Activated effector memory CD4-positive, alpha-beta T cell treated with anti-CD3 and anti-CD28 coated beads, Interleukin-2, amount 50 U/mL, for 16 hours (primary cell): Measurements from ENCODE around the gene FOXP4.
"Not testable (repeated sequence)": the region's sequence is repeated elsewhere in the genome, so short reads cannot be mapped to it uniquely, and the experiment has no call there.

Source experiments
- DNase-seq: peaks from one replicate; pipeline ENCODE4 v3.0.0-alpha.2; 2020

The FOXP4 gene

GRCh38 chr6:41602864-41603608, 56.9 kb downstream of the FOXP4 start:
- peak; percentile 89 for DNase-seq

GRCh38 chr6:41604006-41604405, 57.8 kb downstream of the FOXP4 start:
- DNase-seq: peak; percentile 53

- DNase-seq: peak; percentile 48
These were observed 59.5 kb downstream of the FOXP4 start for GRCh38 chr6:41605649-41606048.

GRCh38 chr6:41607036-41607435, 60.9 kb downstream of the FOXP4 start:
- DNase-seq: no peak

GRCh38 chr6:41607736-41608135, 61.6 kb downstream of the FOXP4 start:
- DNase-seq: peak; percentile 38

- peak; percentile 41 for DNase-seq
These were observed 62.4 kb downstream of the FOXP4 start for GRCh38 chr6:41608443-41609151.

GRCh38 chr6:41614715-41615114, 68.5 kb downstream of the FOXP4 start:
- DNase-seq: no peak

GRCh38 chr6:41615311-41615710, 69.1 kb downstream of the FOXP4 start:
- no peak for DNase-seq

GRCh38 chr6:41618598-41618997, 72.4 kb downstream of the FOXP4 start:
- no peak for DNase-seq

GRCh38 chr6:41619193-41619592, 73.0 kb downstream of the FOXP4 start:
- not testable (repeated sequence) for DNase-seq

GRCh38 chr6:41621367-41621766, 75.2 kb downstream of the FOXP4 start:
- no peak for DNase-seq

GRCh38 chr6:41621802-41622201, 75.6 kb downstream of the FOXP4 start:
- no peak for DNase-seq

GRCh38 chr6:41622206-41622988, 76.2 kb downstream of the FOXP4 start:
- DNase-seq: no peak

GRCh38 chr6:41623330-41623729, 77.1 kb downstream of the FOXP4 start:
- no peak for DNase-seq

GRCh38 chr6:41624621-41625380, 78.6 kb downstream of the FOXP4 start:
- DNase-seq: no peak

- no peak for DNase-seq
These were observed 79.3 kb downstream of the FOXP4 start for GRCh38 chr6:41625442-41625841.

- no peak for DNase-seq
These were observed 79.8 kb downstream of the FOXP4 start for GRCh38 chr6:41626022-41626421.

- DNase-seq: no peak
These were observed 80.7 kb downstream of the FOXP4 start for GRCh38 chr6:41626917-41627316.

GRCh38 chr6:41629128-41629527, 82.9 kb downstream of the FOXP4 start:
- no peak for DNase-seq

GRCh38 chr6:41630069-41630468, 83.9 kb downstream of the FOXP4 start:
- DNase-seq: no peak

- no peak for DNase-seq
These were observed 84.8 kb downstream of the FOXP4 start for GRCh38 chr6:41630946-41631345.

- DNase-seq: no peak
These were observed 87.0 kb downstream of the FOXP4 start for GRCh38 chr6:41633056-41633634.

- DNase-seq: no peak
These were observed 88.5 kb downstream of the FOXP4 start for GRCh38 chr6:41634657-41635056.
